GM19372 (cell line): Measurements from ENCODE around the gene ADGRL3.
"Not testable (repeated sequence)": the region's sequence is repeated elsewhere in the genome, so short reads cannot be mapped to it uniquely, and the experiment has no call there.

ENCODE experiments used
- ATAC-seq: cut with Tn5 transposase; IDR thresholded peaks from one replicate; pipeline ENCODE4 v1.9.1; 2021; ENCODE audit warnings: mild to moderate bottlenecking, low read depth, moderate library complexity; ENCODE audit not compliant: unreplicated experiment

Gene ADGRL3

GRCh38 chr4:61769444-61770167 is 569.5 kb downstream of the ADGRL3 start:
- not testable (repeated sequence) for ATAC-seq

- no peak for ATAC-seq
Observed at GRCh38 chr4:61770456-61770855, 570.3 kb downstream of the ADGRL3 start.

- no peak for ATAC-seq
Observed at GRCh38 chr4:61771056-61771455, 570.9 kb downstream of the ADGRL3 start.

- no peak for ATAC-seq
Observed at GRCh38 chr4:61772126-61772525, 572.0 kb downstream of the ADGRL3 start.

GRCh38 chr4:61773655-61774245 is 573.6 kb downstream of the ADGRL3 start:
- ATAC-seq = no peak

GRCh38 chr4:61782133-61782532 is 582.0 kb downstream of the ADGRL3 start:
- ATAC-seq = no peak

GRCh38 chr4:61783050-61783449 is 582.9 kb downstream of the ADGRL3 start:
- ATAC-seq = no peak

DNA sequence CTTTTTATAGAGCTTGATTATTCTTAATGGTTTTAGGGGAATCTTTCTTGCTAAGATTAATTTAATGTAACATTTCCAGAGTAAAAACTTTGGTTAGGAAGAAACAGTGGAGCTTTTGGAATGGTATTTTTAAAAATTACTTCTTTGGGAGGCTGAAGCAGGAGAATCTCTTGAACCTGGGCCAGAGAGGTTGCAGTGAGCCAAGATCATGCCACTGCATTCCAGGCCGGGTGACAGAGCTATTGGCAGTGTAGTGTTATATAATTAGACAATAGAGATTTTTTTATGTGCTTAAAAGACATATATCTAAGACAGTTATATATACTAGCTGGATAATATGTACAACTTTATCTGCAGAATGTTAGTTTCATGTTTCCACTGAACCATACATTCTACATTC is 585.6 kb downstream of the ADGRL3 start:
- no peak for ATAC-seq

GRCh38 chr4:61786211-61786610 is 586.1 kb downstream of the ADGRL3 start:
- ATAC-seq = no peak

GRCh38 chr4:61795998-61796397 is 595.9 kb downstream of the ADGRL3 start:
- no peak for ATAC-seq

- no peak for ATAC-seq
Observed at GRCh38 chr4:61799794-61800193, 599.7 kb downstream of the ADGRL3 start.

GRCh38 chr4:61805227-61805626 is 605.1 kb downstream of the ADGRL3 start:
- ATAC-seq = no peak

- no peak for ATAC-seq
Observed at GRCh38 chr4:61805979-61806378, 605.9 kb downstream of the ADGRL3 start.

DNA sequence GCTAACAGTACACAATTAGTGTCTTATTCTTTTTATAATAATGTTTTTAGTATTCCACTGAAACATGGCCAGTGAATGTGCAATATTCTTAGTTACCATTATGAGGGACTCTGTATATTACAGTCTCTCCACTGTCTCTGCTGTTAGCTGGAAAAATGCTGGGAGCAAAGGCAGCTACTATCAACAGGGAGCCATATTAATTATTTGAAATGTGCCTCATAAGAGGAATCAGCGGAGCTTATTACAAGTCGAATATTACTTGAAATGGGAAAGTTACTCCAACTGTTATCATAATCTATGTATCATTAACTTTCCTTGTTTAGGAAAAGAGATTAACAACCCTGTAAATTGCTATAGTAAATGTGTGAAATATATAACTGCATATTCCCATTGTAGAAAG is 612.0 kb downstream of the ADGRL3 start:
- no peak for ATAC-seq

- no peak for ATAC-seq
Observed at GRCh38 chr4:61817071-61817470, 616.9 kb downstream of the ADGRL3 start.

GRCh38 chr4:61820136-61820535 is 620.0 kb downstream of the ADGRL3 start:
- no peak for ATAC-seq

DNA sequence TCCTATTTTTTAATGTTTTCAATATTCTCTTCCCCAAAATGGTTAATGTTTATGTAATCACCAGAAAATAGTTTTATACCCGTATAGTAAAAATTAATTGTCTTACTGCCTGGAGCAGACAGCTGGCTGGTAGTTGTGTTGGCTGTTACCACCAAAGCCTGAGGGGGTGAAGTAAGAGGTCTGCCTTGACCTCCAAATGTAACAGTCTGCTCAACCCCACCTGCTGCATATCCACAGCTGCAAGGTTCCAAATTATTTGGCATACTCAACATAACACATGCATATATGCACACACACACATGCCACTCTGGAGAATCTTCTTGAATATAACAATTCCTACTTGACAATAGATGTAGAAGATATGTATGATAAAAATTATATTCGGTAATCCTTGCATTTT is 624.3 kb downstream of the ADGRL3 start:
- ATAC-seq = no peak

DNA sequence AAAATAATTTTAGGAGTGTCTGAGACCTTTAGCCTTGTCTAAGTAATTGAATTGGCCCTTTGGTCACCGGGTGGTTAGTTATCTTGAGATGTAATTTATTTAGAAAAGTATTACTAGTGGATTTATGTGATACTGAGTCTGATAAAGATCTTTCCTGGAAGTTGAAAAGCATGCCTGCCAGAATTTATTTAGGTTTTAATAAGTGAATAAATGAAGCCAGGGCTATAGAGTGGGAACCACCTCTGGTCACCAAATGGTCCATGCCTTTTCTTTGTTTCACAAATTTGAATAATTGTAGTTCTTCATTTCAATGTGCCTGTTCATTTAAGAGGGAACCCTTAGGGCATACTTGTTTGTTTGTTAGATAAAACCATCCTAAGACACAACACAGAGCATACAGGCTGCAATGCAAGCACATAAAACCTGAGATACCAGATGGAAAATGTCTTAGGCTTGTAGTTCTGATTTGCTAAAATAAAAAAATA is 627.8 kb downstream of the ADGRL3 start:
- no peak for ATAC-seq

- no peak for ATAC-seq
Observed at GRCh38 chr4:61828960-61829359, 628.8 kb downstream of the ADGRL3 start.

GRCh38 chr4:61831987-61832386 is 631.9 kb downstream of the ADGRL3 start:
- ATAC-seq = no peak

DNA sequence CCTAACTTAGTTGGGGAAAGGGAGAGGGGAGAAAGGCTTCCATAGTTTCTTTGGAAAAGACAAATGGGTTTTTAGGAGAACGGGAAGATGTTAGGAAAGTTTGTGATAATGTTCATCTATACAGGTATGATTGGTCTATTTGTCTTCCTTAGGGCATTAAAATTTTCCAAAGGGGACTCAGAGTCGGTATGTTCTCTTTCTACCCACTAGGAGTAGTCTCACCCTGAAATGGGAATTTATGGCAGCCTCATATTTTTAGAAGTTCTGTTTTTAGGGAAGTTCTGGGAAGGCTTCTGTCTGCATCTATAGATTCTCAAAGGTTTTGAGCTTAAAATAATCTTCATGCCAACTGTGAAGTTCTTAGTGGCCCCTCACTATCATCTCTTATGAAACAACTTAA is 637.3 kb downstream of the ADGRL3 start:
- no peak for ATAC-seq

GRCh38 chr4:61838072-61838471 is 637.9 kb downstream of the ADGRL3 start:
- no peak for ATAC-seq
